Testis (tissue), 3 donors: ENCODE measurements around the gene JMJD8. TPM values are rescaled to one million over a fixed set of nuclear protein-coding genes. Genes with fewer than 3 reads are reported as not detected.

Experiments used
- DNase-seq: peaks from one replicate; pipeline ENCODE4 v3.0.0-alpha.2; 2019
- H3K27ac ChIP-seq, 2 donors: fragments of 200-600 bp; sonication (generic); one replicate each; pipeline ENCODE4 v1.5.1; 2019
- H3K27me3 ChIP-seq: fragments of 200-600 bp; sonication (generic); one replicate; pipeline ENCODE4 v1.5.1; 2019
- H3K36me3 ChIP-seq: fragments of 200-600 bp; sonication (generic); one replicate; pipeline ENCODE4 v1.5.1; 2017; ENCODE audit warnings: low read depth; ENCODE audit errors: missing control alignments
- H3K4me1 ChIP-seq: fragments of 200-600 bp; sonication (generic); one replicate; pipeline ENCODE4 v1.5.1; 2019
- H3K4me3 ChIP-seq, 2 donors: fragments of 200-600 bp; sonication (generic); one replicate each; pipeline ENCODE4 v1.5.1; 2017 to 2019
- H3K9me3 ChIP-seq: fragments of 200-600 bp; sonication (generic); one replicate; pipeline ENCODE4 v1.5.1; 2017
- POLR2A ChIP-seq: fragments of 450-650 bp; IDR thresholded peaks from one replicate; pipeline ENCODE4 v1.6.1; 2017; ENCODE audit warnings: antibody characterized with exemption, mild to moderate bottlenecking, moderate library complexity
- WGBS, 2 donors: methylation state at CpG; one replicate each; pipeline ENCODE4 v1.1.5; 2018; 5-methylcytosine and 5-hydroxymethylcytosine counted together
- intact Hi-C: fragments of 100-400 bp; cut with DNase I; formaldehyde crosslinking; loops from one replicate; pipeline ENCODE4 v1.15.1; 2023; ENCODE audit warnings: low total_unique reads
- polyA plus RNA-seq: library from polyadenylated mRNA; stranded (reverse); fragments of 350-450 nt; fragmentation: Illumina TruSeq; extraction: RNeasy Lipid Tissue Mini Kit (QIAGEN cat#74804); gene quantifications from one replicate; pipeline ENCODE4 v1.2.3, GENCODE V29; 2014; ENCODE audit warnings: low read depth, low replicate concordance; ENCODE audit not compliant: insufficient read depth
- total RNA-seq, 2 donors: library from RNA; depleted of rRNA; stranded (reverse); fragments of >200 nt; gene quantifications; one replicate each; pipeline ENCODE4 v1.2.3, GENCODE V29; 2016
- TF ChIP-seq, protein P1 (sequence below), 3 experiments: fragments of 450-650 bp in 2 of 3; fragments of 200-600 bp in 1 of 3; sonication (generic) in 1 of 3; IDR thresholded peaks; one replicate each; pipeline ENCODE4 v1.5.1; 2016 to 2019; ENCODE audit warnings: antibody characterized with exemption in 3 of 3, mild to moderate bottlenecking in 2 of 3, moderate library complexity in 1 of 3

Gene JMJD8
- total and polyA plus RNA-seq, 3 donors from 2014 or later = 84.2 to 101 (median 95.5) TPM

DNA sequence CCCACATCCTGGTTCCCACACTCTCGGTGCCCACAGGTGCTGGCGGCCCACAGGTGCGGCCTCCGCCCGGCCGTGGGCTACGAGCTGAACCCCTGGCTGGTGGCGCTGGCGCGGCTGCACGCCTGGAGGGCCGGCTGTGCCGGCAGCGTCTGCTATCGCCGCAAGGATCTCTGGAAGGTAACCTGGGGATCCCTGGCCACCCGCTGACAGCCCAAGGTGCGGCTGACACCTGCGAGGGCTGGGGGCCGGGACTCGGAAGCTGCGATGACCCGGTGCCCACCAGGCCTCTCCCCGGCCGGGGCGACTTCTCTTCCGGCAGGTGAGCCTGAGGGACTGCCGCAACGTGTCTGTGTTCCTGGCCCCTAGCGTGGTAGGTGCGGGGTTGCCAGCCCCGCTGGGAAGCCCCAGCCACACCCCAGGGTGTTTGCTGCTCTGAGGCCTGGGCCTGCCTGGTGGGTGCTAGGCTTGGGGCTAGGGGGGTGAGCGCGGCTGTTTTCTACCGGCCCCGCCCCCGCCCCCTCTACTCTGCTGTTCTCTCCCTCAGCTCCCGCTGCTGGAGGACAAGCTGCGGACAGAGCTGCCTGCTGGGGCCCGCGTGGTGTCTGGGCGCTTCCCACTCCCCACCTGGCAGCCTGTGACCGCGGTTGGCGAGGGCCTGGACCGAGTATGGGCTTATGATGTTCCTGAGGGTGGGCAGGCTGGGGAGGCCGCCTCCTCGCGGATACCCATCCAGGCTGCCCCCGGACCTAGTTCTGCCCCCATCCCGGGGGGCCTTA lies 37.8 kb upstream of the JMJD8 start:
- Histone ChIP-seq H3K27ac (peak overlapping the region in 1 of 2 donors; percentile 65), H3K36me3 (no peaks in the 10 kb centered on the region), H3K4me3 (peak overlapping the region; percentile 69), H3K9me3 (no peaks in the 10 kb centered on the region), H3K27me3 (no peaks in the 10 kb centered on the region), H3K4me1 (peaks cover 17% of the 10 kb centered on the region)
- intact Hi-C loops = no loop called here
- no peak for TF ChIP-seq POLR2A
- TF ChIP-seq, protein P1, sequence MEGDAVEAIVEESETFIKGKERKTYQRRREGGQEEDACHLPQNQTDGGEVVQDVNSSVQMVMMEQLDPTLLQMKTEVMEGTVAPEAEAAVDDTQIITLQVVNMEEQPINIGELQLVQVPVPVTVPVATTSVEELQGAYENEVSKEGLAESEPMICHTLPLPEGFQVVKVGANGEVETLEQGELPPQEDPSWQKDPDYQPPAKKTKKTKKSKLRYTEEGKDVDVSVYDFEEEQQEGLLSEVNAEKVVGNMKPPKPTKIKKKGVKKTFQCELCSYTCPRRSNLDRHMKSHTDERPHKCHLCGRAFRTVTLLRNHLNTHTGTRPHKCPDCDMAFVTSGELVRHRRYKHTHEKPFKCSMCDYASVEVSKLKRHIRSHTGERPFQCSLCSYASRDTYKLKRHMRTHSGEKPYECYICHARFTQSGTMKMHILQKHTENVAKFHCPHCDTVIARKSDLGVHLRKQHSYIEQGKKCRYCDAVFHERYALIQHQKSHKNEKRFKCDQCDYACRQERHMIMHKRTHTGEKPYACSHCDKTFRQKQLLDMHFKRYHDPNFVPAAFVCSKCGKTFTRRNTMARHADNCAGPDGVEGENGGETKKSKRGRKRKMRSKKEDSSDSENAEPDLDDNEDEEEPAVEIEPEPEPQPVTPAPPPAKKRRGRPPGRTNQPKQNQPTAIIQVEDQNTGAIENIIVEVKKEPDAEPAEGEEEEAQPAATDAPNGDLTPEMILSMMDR (IDR thresholded peaks at IDR 0.05) = no peak
- WGBS, 2 donors = 61 to 71% methylated on average over 8 to 44 of the region's 51 CpGs
- DNase-seq = no peak

DNA sequence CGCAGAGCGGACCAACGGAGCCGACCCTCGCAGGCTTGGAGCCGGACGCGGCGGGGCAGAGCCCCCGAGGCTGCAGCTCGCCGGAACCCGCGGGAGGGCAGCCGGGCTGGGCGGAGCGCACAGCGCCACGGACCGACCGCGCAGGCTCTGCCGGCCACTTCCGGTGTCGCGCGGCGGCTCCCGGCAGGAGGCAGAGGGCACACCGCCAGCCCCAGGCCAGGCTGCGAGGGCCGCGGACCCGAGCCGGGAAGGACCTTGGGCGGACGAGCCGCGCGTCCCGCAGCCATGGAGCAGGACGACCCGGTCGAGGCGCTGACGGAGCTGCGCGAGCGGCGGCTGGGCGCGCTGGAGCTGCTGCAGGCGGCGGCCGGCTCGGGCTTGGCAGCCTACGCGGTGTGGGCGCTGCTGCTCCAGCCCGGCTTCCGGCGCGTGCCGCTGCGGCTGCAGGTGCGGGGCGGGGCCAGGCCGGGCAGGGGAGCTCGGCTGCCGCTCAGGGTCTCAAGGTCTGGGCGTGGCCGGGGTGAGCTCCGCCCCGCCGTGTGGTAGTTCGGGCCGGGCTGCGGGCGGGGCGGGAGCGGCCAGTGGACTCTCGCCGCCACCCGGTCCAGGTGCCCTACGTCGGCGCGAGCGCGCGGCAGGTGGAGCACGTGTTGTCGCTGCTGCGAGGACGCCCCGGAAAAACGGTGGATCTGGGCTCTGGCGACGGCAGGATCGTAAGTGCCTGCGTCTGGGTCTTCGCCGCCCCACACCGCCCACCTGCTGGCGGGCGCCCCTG lies 37.0 kb upstream of the JMJD8 start, which contains the start of gene ANTKMT:
ANTKMT (plus strand) TSS at position 157 of the 775 bp plus-strand sequence; CDS start at position 286, 129 bp downstream.
- intact Hi-C loops = no loop called here
- 6 to 22% methylated on average over 31 to 32 of the region's 106 CpGs for WGBS, 2 donors
- Histone ChIP-seq H3K4me3 (peak within 1 kb of the TSS; percentile 69), H3K36me3 (no peaks in the 10 kb centered on the region), H3K9me3 (no peaks in the 10 kb centered on the region), H3K4me1 (peaks cover 19% of the 10 kb centered on the region), H3K27me3 (no peaks in the 10 kb centered on the region), H3K27ac (peak within 1 kb of the TSS; percentile 65 to 72)
- DNase-seq = peak; percentile 88
- TF ChIP-seq, protein P1 (IDR thresholded peaks at IDR 0.05) = peak in 1 of 3 experiments; percentile 6
- no peak for TF ChIP-seq POLR2A

DNA sequence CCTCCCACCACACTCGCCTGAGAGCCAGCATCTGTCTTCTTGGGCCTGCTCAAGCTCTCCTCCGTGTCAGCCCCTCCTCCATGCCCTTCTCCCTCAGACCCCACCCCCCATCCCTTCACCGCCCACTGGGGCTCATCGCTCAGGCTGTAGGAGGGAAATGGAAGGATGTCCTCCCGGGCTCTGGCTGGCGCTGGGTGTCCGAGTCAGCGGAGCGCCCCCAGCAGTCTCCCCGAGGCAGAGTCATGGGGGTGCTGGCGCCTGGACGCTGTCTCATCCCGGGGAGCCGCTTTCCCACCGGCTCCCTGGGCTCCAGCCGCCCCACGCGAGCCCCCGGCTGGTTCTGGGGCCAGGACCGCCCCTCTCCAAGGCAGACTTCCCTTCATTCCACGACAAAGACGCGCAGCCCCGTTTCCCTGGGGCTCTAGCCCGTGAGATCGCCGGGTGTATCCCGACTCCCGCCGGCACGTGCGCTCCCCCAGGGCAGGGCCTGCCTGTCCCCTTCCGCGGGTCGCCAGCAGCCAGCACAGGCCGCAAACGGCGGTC lies 36.4 kb upstream of the JMJD8 start:
- Histone ChIP-seq H3K36me3 (no peaks in the 10 kb centered on the region), H3K4me3 (peak overlapping the region; percentile 69), H3K9me3 (no peaks in the 10 kb centered on the region), H3K4me1 (peaks cover 23% of the 10 kb centered on the region), H3K27me3 (no peaks in the 10 kb centered on the region), H3K27ac (peak overlapping the region; percentile 65 to 72)
- TF ChIP-seq, protein P1 (IDR thresholded peaks at IDR 0.05) = no peak
- TF ChIP-seq POLR2A = no peak
- WGBS, 2 donors = 0 to 1% methylated on average over 2 to 22 of the region's 38 CpGs
- DNase-seq = peak; percentile 57
- intact Hi-C loops = no loop called here

DNA sequence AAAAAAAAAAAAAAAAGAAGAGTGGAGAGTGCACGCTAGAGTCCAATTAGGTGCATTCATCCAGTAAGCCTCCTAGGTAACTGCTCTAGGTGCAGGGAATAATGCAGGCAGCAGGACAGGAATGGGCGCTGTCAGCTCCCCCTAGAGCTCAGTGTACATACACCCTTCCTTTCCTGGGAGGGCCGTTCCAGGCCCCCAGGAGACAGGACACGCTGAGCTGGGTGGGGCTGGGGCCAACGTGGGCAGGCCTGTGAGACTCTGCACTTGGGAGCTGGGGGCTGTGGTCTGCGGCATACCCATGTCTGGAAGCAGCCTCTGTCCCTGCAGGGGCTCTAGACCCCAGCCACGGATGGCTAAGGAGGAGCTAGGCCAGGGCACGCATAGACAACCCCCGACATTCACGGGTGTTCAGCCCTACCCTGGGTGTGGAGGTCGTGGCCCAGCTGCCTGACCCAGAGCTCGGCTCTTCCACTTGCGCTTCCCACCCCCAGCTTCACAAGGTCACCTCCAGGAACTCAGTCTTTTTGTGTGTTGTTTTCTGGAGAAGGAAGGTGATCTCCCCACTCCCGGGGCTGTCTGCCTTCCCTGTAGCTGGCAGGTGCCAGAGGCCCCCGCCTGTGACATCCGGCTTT lies 35.8 kb upstream of the JMJD8 start:
- TF ChIP-seq POLR2A = no peak
- TF ChIP-seq, protein P1 (IDR thresholded peaks at IDR 0.05) = no peak
- Histone ChIP-seq H3K27ac (peak overlapping the region in 1 of 2 donors; percentile 65), H3K4me1 (peaks cover 23% of the 10 kb centered on the region), H3K4me3 (peak overlapping the region in 1 of 2 donors; percentile 69), H3K27me3 (no peaks in the 10 kb centered on the region), H3K9me3 (no peaks in the 10 kb centered on the region), H3K36me3 (no peaks in the 10 kb centered on the region)
- DNase-seq = no peak
- intact Hi-C loops = no loop called here
- WGBS, 2 donors = 6 to 7% methylated on average over 7 to 16 of the region's 16 CpGs
